K562 (cell line): ENCODE measurements around the gene ELOVL2. TPM values are rescaled to one million over a fixed set of nuclear protein-coding genes. Genes with fewer than 3 reads are reported as not detected.

Source experiments
- ATAC-seq: fragments of 200-7000 bp; cut with Tn5 transposase; 3 replicates; pipeline ENCODE4 v1.9.1; 2020; ENCODE audit warnings: moderate library complexity
- BruUV-seq: library from RNA; stranded (reverse); fragments of 400-500 nt; replicated peaks from 2 replicates; lab custom pipeline; 2021; lab: Mats Ljungman, UMichigan
- CTCF ChIA-PET: fragments of 300-600 bp; formaldehyde crosslinking; extraction: SDS; loops from one replicate; lab custom pipeline; 2021; ENCODE audit warnings: low intra/inter-chr PET ratio; lab: Yijun Ruan, JAX
- POLR2A ChIA-PET: fragments of 300-600, 350-650 bp; sonication (Branson Sonifier 250); formaldehyde crosslinking; extraction: SDS; loops from one replicate; lab custom pipeline; 2021; ENCODE audit warnings: antibody characterized with exemption, inconsistent platforms; lab: Yijun Ruan, JAX
- DNase-seq, 4 experiments: peaks; one replicate each; pipeline versions ENCODE4 v3.0.0 to v3.0.0-alpha.2; 2011 to 2018; ENCODE audit warnings: low spot score in 3 of 4, mixed read lengths in 3 of 4; ENCODE audit errors: extremely low read depth in 1 of 4
- FAIRE-seq: peaks from 2 replicates; lab custom pipeline; 2011; peaks lifted over from hg19 to GRCh38; lab: Jason Lieb, UNC
- H2AFZ ChIP-seq: 2 replicates; pipeline ENCODE4 v1.6.0; 2011; ENCODE audit warnings: low read depth, low read length, control low read depth, inconsistent platforms
- H3K27ac ChIP-seq: fragments of 200-600 bp; 3 replicates; pipeline ENCODE4 v1.8.0; 2011; ENCODE audit warnings: low read depth, mild to moderate bottlenecking, control low read depth, inconsistent platforms, low read length, moderate library complexity, mixed read lengths; ENCODE audit errors: extremely low read depth
- H3K27me3 ChIP-seq, 2 experiments: fragments of 300-600 bp in 1 of 2; 2 replicates in 1 of 2; 3 replicates in 1 of 2; pipeline versions ENCODE4 v1.6.0 to v1.8.0; 2011; ENCODE audit warnings: inconsistent platforms in 2 of 2, low read length in 2 of 2, mild to moderate bottlenecking in 1 of 2, mixed read lengths in 1 of 2, moderate library complexity in 1 of 2; ENCODE audit not compliant: control insufficient read depth in 2 of 2, insufficient read depth in 2 of 2
- H3K36me3 ChIP-seq: fragments of 300-600 bp; 3 replicates; pipeline ENCODE4 v1.8.0; 2011; ENCODE audit warnings: mild to moderate bottlenecking, low read length, inconsistent platforms; ENCODE audit not compliant: control insufficient read depth, insufficient read depth
- H3K4me1 ChIP-seq, 2 experiments: fragments of 200-600 bp in 1 of 2; replicated peaks in 1 of 2; 2 replicates in 1 of 2; 3 replicates in 1 of 2; pipeline versions ENCODE4 v1.5.1 to v1.8.0; 2011; ENCODE audit warnings: inconsistent platforms in 2 of 2, low read length in 2 of 2, mild to moderate bottlenecking in 1 of 2, mixed read lengths in 1 of 2, moderate library complexity in 1 of 2; ENCODE audit not compliant: control insufficient read depth in 2 of 2, insufficient read depth in 2 of 2
- H3K4me2 ChIP-seq: 2 replicates; pipeline ENCODE4 v1.6.1; 2011; ENCODE audit warnings: low read length, control low read depth, inconsistent platforms, mixed read lengths; ENCODE audit not compliant: insufficient read depth
- H3K4me3 ChIP-seq: fragments of 200-600 bp; sonication (generic), shearing (Covaris generic); 2 replicates; pipeline ENCODE4 v1.5.1; 2016; ENCODE audit warnings: control low read depth, inconsistent platforms
- H3K79me2 ChIP-seq: fragments of 200-600 bp; 3 replicates; pipeline ENCODE4 v1.8.0; 2011; ENCODE audit warnings: low read length, inconsistent platforms; ENCODE audit not compliant: control insufficient read depth, insufficient read depth
- H3K9ac ChIP-seq, 2 experiments: 2 replicates each; pipeline versions ENCODE4 v1.6.0 to v1.6.1; 2011; ENCODE audit warnings: low read depth in 2 of 2, low read length in 2 of 2, control low read depth in 1 of 2, inconsistent platforms in 1 of 2, mild to moderate bottlenecking in 1 of 2, mixed read lengths in 1 of 2; ENCODE audit not compliant: insufficient read depth in 1 of 2
- H3K9me1 ChIP-seq: one replicate; pipeline ENCODE4 v1.6.0; 2011; ENCODE audit warnings: inconsistent platforms, mild to moderate bottlenecking, low read length, moderate library complexity; ENCODE audit not compliant: control insufficient read depth, insufficient read depth
- H3K9me3 ChIP-seq: replicated peaks from 2 replicates; pipeline ENCODE4 v1.5.1; 2011; ENCODE audit warnings: low read depth, low read length, inconsistent platforms; ENCODE audit not compliant: control insufficient read depth, insufficient read depth
- H4K20me1 ChIP-seq: replicated peaks from 2 replicates; pipeline ENCODE4 v1.6.1; 2011; ENCODE audit warnings: low read length, inconsistent platforms, mixed read lengths; ENCODE audit not compliant: control insufficient read depth, insufficient read depth
- CHD2 ChIP-seq: IDR thresholded peaks from 2 replicates; pipeline ENCODE4 v1.6.1; 2011; ENCODE audit warnings: low read depth, low read length
- HOXB6 ChIP-seq: fragments of 250-450 bp; sonication (Bioruptor Pico); IDR thresholded peaks from 2 replicates; pipeline ENCODE4 v1.5.1; 2022; ENCODE audit warnings: mild to moderate bottlenecking, borderline replicate concordance
- NR4A1 ChIP-seq, 2 experiments: fragments of 250-450 bp in 1 of 2; fragments of 450-650 bp in 1 of 2; sonication (Bioruptor Pico) in 1 of 2; IDR thresholded peaks; 2 replicates each; pipeline versions ENCODE4 v1.4.0 to v1.6.1; 2016 to 2020; ENCODE audit warnings: mild to moderate bottlenecking in 2 of 2, missing compliant biosample characterization in 1 of 2, missing genetic modification characterization in 1 of 2, moderate library complexity in 1 of 2
- PCBP2 ChIP-seq: fragments of 200-400 bp; formaldehyde crosslinking; IDR thresholded peaks from 2 replicates; pipeline ENCODE4 v1.6.1; 2018; ENCODE audit warnings: low read length, low read depth, mild to moderate bottlenecking, moderate library complexity; ENCODE audit not compliant: poor library complexity, severe bottlenecking
- SPI1 ChIP-seq: IDR thresholded peaks from 2 replicates; pipeline ENCODE4 v1.6.1; 2011; ENCODE audit warnings: low read depth, low read length, control low read depth, borderline replicate concordance
- WGBS: fragments of 100-300 bp; shearing (Covaris generic); methylation state at CpG from one replicate; pipeline ENCODE4 v1.1.6; 2016; ENCODE audit warnings: low coverage, mixed read lengths; ENCODE audit not compliant: insufficient coverage; ENCODE audit errors: missing lambda C conversion rate; 5-methylcytosine and 5-hydroxymethylcytosine counted together
- in situ Hi-C: fragments of 300-500 bp; cut with MboI; formaldehyde crosslinking; loops from 4 replicates; pipeline ENCODE4 v1.15.0; 2018; ENCODE audit warnings: inconsistent platforms, mixed read lengths
- intact Hi-C: fragments of 100-400 bp; cut with micrococcal nuclease; formaldehyde crosslinking; loops from 2 replicates; pipeline ENCODE4 v1.14.2; 2022
- polyA plus RNA-seq, 8 experiments: library from polyadenylated mRNA; depleted of rRNA in 4 of 8; stranded (reverse) in 5 of 8; unstranded in 3 of 8; fragments of >200 nt; fragmentation: Nextera tagmentation in 2 of 8; fragmentation: Illumina TruSeq in 1 of 8; extraction: Ambion mirVana in 2 of 8; extraction: Trizol in 1 of 8; gene quantifications; 2 replicates each; pipeline versions ENCODE4 v1.2.1 to v1.2.3, GENCODE V29; 2011 to 2014; ENCODE audit warnings: inconsistent platforms in 1 of 8, missing spikeins in 1 of 8
- total RNA-seq, 7 experiments: library from RNA; depleted of rRNA in 6 of 7; stranded (reverse); fragments of >200 nt in 6 of 7; fragmentation: Illumina TruSeq in 2 of 7; extraction: Trizol in 2 of 7; gene quantifications; 2 replicates each; pipeline versions ENCODE4 v1.2.1 to v1.2.3, GENCODE V29; 2011 to 2021; ENCODE audit warnings: low replicate concordance in 1 of 7
- TF ChIP-seq, protein P1 (sequence below): fragments of 200-600 bp; sonication (generic); IDR thresholded peaks from one replicate; pipeline ENCODE4 v1.6.1; 2012; ENCODE audit warnings: mild to moderate bottlenecking, low read depth, low read length, inconsistent platforms

ELOVL2 gene
- total and polyA plus RNA-seq, 9 of the 15 experiments (the other 6 are each of a cell fraction or from before 2014, with no cell fraction given), result 0.05 to 0.96 (median 0.31) TPM

DNA sequence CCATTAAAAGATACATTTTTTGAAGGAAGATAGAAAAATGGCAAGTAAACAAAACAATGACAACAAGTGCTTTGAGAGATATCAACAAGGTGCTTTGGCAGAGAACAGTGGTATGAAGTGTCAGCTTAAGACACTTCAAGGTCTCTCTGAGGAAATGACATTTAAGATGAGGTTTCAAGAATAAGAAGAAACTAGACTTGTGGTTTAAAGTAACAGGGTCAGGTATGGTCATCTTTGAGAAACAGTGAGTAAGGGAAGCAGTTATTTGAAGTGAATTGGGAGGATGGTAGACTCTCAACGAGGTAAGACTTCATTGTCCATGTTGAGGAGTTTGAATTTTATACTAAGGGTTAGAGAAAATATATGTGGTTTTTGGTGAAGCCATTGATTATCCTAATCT is 79.4 kb downstream of the ELOVL2 start:
- in situ Hi-C loops (loop anchor here (25.0 kb wide), 1 partner anchor 523 kb away; no protein-coding TSS in a partner anchor), intact Hi-C loops (no loop called here)
- no peak for FAIRE-seq
- Histone ChIP-seq H3K27ac (no peak overlapping the region), H3K27me3 (no peaks in the 10 kb centered on the region), H3K36me3 (peaks cover 21% of the 10 kb centered on the region; the same call in 2 of the 3 replicates), H3K79me2 (no peaks in the 10 kb centered on the region), H3K4me3 (no peak overlapping the region), H3K4me1 (no peaks in the 10 kb centered on the region), H3K9me3 (no peaks in the 10 kb centered on the region), H3K4me2 (no peak overlapping the region), H3K9me1 (no peaks in the 10 kb centered on the region), H4K20me1 (no peaks in the 10 kb centered on the region), H3K9ac (no peak overlapping the region), H2AFZ (no peak overlapping the region)
- POLR2A ChIA-PET, result no interaction called here
- BruUV-seq, result no TSS peak
- CTCF ChIA-PET, result no interaction called here
- ATAC-seq, result no peak
- TF ChIP-seq PCBP2 (no peak), CHD2 (no peak), NR4A1 (CRISPR knock-in tag; IDR thresholded peaks at IDR 0.05) (no peak), NR4A1 (tag; IDR thresholded peaks at IDR 0.05) (no peak), SPI1 (no peak), HOXB6 (CRISPR knock-in tag) (no peak)
- TF ChIP-seq, protein P1, sequence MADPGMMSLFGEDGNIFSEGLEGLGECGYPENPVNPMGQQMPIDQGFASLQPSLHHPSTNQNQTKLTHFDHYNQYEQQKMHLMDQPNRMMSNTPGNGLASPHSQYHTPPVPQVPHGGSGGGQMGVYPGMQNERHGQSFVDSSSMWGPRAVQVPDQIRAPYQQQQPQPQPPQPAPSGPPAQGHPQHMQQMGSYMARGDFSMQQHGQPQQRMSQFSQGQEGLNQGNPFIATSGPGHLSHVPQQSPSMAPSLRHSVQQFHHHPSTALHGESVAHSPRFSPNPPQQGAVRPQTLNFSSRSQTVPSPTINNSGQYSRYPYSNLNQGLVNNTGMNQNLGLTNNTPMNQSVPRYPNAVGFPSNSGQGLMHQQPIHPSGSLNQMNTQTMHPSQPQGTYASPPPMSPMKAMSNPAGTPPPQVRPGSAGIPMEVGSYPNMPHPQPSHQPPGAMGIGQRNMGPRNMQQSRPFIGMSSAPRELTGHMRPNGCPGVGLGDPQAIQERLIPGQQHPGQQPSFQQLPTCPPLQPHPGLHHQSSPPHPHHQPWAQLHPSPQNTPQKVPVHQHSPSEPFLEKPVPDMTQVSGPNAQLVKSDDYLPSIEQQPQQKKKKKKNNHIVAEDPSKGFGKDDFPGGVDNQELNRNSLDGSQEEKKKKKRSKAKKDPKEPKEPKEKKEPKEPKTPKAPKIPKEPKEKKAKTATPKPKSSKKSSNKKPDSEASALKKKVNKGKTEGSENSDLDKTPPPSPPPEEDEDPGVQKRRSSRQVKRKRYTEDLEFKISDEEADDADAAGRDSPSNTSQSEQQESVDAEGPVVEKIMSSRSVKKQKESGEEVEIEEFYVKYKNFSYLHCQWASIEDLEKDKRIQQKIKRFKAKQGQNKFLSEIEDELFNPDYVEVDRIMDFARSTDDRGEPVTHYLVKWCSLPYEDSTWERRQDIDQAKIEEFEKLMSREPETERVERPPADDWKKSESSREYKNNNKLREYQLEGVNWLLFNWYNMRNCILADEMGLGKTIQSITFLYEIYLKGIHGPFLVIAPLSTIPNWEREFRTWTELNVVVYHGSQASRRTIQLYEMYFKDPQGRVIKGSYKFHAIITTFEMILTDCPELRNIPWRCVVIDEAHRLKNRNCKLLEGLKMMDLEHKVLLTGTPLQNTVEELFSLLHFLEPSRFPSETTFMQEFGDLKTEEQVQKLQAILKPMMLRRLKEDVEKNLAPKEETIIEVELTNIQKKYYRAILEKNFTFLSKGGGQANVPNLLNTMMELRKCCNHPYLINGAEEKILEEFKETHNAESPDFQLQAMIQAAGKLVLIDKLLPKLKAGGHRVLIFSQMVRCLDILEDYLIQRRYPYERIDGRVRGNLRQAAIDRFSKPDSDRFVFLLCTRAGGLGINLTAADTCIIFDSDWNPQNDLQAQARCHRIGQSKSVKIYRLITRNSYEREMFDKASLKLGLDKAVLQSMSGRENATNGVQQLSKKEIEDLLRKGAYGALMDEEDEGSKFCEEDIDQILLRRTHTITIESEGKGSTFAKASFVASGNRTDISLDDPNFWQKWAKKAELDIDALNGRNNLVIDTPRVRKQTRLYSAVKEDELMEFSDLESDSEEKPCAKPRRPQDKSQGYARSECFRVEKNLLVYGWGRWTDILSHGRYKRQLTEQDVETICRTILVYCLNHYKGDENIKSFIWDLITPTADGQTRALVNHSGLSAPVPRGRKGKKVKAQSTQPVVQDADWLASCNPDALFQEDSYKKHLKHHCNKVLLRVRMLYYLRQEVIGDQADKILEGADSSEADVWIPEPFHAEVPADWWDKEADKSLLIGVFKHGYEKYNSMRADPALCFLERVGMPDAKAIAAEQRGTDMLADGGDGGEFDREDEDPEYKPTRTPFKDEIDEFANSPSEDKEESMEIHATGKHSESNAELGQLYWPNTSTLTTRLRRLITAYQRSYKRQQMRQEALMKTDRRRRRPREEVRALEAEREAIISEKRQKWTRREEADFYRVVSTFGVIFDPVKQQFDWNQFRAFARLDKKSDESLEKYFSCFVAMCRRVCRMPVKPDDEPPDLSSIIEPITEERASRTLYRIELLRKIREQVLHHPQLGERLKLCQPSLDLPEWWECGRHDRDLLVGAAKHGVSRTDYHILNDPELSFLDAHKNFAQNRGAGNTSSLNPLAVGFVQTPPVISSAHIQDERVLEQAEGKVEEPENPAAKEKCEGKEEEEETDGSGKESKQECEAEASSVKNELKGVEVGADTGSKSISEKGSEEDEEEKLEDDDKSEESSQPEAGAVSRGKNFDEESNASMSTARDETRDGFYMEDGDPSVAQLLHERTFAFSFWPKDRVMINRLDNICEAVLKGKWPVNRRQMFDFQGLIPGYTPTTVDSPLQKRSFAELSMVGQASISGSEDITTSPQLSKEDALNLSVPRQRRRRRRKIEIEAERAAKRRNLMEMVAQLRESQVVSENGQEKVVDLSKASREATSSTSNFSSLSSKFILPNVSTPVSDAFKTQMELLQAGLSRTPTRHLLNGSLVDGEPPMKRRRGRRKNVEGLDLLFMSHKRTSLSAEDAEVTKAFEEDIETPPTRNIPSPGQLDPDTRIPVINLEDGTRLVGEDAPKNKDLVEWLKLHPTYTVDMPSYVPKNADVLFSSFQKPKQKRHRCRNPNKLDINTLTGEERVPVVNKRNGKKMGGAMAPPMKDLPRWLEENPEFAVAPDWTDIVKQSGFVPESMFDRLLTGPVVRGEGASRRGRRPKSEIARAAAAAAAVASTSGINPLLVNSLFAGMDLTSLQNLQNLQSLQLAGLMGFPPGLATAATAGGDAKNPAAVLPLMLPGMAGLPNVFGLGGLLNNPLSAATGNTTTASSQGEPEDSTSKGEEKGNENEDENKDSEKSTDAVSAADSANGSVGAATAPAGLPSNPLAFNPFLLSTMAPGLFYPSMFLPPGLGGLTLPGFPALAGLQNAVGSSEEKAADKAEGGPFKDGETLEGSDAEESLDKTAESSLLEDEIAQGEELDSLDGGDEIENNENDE, result no peak
- 50% methylated on average over 1 of the region's 1 CpG for WGBS
- DNase-seq, result no peak
